Measurements from ENCODE around the gene RNF220.

DNA sequence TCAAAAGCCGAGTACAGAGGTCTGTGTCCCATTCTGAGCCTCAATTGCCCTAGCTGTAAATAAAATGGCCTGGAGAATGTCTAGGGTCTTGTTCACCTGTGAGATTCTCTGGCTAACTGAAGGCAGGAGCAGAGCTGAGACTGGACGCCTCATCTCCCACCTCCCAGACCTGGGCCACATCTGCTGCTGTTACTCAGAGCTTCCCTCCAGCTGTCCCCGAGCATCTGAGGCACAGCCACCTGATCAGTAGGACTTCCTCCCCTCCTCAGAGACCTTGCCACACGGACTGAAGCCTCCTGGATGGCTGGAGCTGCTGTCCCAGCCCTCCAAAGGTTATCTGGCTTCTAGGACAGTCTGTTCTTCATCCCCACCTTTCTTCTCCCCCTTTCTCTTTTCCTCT, 206.8 kb downstream of the RNF220 start:
- TF ChIP-seq, protein P1, sequence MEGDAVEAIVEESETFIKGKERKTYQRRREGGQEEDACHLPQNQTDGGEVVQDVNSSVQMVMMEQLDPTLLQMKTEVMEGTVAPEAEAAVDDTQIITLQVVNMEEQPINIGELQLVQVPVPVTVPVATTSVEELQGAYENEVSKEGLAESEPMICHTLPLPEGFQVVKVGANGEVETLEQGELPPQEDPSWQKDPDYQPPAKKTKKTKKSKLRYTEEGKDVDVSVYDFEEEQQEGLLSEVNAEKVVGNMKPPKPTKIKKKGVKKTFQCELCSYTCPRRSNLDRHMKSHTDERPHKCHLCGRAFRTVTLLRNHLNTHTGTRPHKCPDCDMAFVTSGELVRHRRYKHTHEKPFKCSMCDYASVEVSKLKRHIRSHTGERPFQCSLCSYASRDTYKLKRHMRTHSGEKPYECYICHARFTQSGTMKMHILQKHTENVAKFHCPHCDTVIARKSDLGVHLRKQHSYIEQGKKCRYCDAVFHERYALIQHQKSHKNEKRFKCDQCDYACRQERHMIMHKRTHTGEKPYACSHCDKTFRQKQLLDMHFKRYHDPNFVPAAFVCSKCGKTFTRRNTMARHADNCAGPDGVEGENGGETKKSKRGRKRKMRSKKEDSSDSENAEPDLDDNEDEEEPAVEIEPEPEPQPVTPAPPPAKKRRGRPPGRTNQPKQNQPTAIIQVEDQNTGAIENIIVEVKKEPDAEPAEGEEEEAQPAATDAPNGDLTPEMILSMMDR (IDR thresholded peaks at IDR 0.05; ENCODE audit: low read length) = no peak
- no peak for TF ChIP-seq EZH2 (IDR thresholded peaks at IDR 0.05; ENCODE audit: borderline replicate concordance, low read length)
